Astrocyte (in vitro differentiated cells and primary cell): ENCODE measurements around the gene LGALS3.

Source experiments
- EZH2 ChIP-seq: IDR thresholded peaks from 2 replicates; pipeline ENCODE4 v1.6.1; 2012; ENCODE audit warnings: mild to moderate bottlenecking, low read length, inconsistent platforms; ENCODE audit not compliant: insufficient read depth
- TF ChIP-seq, protein P1 (sequence below): IDR thresholded peaks from 2 replicates; pipeline ENCODE4 v1.5.1; 2011; ENCODE audit warnings: low read depth, mild to moderate bottlenecking, inconsistent platforms, low read length, moderate library complexity; ENCODE audit not compliant: insufficient read depth

DNA sequence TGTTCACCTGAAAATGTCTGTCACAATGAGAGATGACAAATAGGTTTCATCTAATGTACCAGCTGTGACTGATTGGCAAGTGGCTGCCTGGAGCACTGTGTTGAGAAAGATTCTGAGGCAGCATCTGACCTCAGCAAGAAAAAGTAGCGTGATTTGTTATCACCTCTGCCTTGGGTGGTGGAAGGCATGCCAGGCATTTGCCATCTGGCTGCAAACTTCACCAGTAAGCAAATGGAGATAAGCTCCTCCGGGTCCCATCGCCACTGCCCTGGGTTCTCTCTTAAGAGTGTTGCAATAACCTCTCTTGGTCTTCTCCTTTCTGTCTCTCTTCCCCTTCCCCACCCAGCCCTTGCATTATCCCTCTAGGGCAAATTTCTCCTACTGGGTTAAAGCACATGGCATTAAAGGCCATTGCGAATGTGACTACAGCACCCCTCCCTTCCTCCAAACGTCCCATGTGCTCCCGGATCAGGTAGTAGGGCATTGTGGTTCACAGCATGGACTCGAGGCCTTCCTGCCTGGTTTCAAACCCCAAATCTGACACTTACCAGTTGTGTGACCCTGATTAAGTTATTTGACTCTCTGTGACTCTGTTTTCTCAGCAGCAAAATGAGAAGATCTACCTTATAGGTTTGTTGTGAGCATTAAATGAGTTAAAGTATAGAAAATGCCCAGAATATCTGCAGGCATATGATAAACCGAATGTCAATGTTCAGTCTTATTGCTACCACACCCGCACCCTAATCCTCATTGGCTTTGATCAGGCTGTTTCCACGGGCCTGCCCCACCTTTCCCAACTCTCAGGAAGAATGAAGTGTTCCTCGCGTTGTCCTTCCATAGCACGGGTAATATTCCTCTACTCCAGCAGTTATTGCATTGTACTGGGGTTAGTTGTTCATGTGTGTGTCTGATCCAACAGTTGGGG lies 8.2 kb upstream of the LGALS3 start:
- TF ChIP-seq, protein P1, sequence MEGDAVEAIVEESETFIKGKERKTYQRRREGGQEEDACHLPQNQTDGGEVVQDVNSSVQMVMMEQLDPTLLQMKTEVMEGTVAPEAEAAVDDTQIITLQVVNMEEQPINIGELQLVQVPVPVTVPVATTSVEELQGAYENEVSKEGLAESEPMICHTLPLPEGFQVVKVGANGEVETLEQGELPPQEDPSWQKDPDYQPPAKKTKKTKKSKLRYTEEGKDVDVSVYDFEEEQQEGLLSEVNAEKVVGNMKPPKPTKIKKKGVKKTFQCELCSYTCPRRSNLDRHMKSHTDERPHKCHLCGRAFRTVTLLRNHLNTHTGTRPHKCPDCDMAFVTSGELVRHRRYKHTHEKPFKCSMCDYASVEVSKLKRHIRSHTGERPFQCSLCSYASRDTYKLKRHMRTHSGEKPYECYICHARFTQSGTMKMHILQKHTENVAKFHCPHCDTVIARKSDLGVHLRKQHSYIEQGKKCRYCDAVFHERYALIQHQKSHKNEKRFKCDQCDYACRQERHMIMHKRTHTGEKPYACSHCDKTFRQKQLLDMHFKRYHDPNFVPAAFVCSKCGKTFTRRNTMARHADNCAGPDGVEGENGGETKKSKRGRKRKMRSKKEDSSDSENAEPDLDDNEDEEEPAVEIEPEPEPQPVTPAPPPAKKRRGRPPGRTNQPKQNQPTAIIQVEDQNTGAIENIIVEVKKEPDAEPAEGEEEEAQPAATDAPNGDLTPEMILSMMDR: no peak
- no peak for TF ChIP-seq EZH2
